Esophagus muscularis mucosa (tissue), 4 donors: ENCODE measurements around the gene SIX3. TPM values are rescaled to one million over a fixed set of nuclear protein-coding genes. Genes with fewer than 3 reads are reported as not detected.
A peak's percentile ranks its signal among the peaks of the same experiment; 100 is the strongest.

Experiments used
- DNase-seq: peaks from one replicate; pipeline ENCODE4 v3.0.0-alpha.2; 2017; ENCODE audit errors: extremely low spot score
- H3K27ac ChIP-seq, 4 donors: fragments of 200-600 bp; sonication (generic); replicated peaks in 1 of 4; 1 replicate in 3 of 4; 2 replicates in 1 of 4; pipeline ENCODE4 v1.5.1; 2016 to 2019; ENCODE audit warnings: mild to moderate bottlenecking in 1 of 4
- H3K27me3 ChIP-seq, 4 donors: fragments of 200-600 bp; sonication (generic); one replicate each; pipeline versions ENCODE4 v1.5.1 to v1.6.0; 2016 to 2019
- H3K36me3 ChIP-seq, 4 donors: fragments of 200-600 bp; sonication (generic); one replicate each; pipeline ENCODE4 v1.5.1; 2016 to 2019
- H3K4me1 ChIP-seq, 4 donors: fragments of 200-600 bp; sonication (generic); one replicate each; pipeline ENCODE4 v1.5.1; 2016 to 2019
- H3K4me3 ChIP-seq, 4 donors: fragments of 200-600 bp; sonication (generic); 1 replicate in 2 of 4; 2 replicates in 2 of 4; pipeline ENCODE4 v1.5.1; 2016 to 2019; ENCODE audit warnings: mild to moderate bottlenecking in 4 of 4, moderate library complexity in 1 of 4
- H3K9me3 ChIP-seq, 4 donors: fragments of 200-600 bp; sonication (generic); 1 replicate in 3 of 4; 2 replicates in 1 of 4; pipeline ENCODE4 v1.5.1; 2016 to 2019
- EP300 ChIP-seq: sonication (generic); formaldehyde crosslinking; IDR thresholded peaks from one replicate; pipeline ENCODE4 v1.6.1; 2017; ENCODE audit warnings: antibody characterized with exemption
- POLR2A ChIP-seq: fragments of 450-650 bp; IDR thresholded peaks from one replicate; pipeline ENCODE4 v1.6.1; 2017; ENCODE audit warnings: antibody characterized with exemption, moderate library complexity, mild to moderate bottlenecking, low read depth
- POLR2AphosphoS5 ChIP-seq, 2 donors: sonication (generic); formaldehyde crosslinking; IDR thresholded peaks; one replicate each; pipeline ENCODE4 v1.6.1; 2017; ENCODE audit warnings: antibody characterized with exemption in 2 of 2
- WGBS: methylation state at CpG from one replicate; pipeline ENCODE4 v1.1.5; 2018; 5-methylcytosine and 5-hydroxymethylcytosine counted together
- intact Hi-C: fragments of 100-400 bp; cut with DNase I; formaldehyde crosslinking; loops from one replicate; pipeline ENCODE4 v1.15.1; 2023
- total RNA-seq, 4 donors: library from RNA; depleted of rRNA; stranded (reverse); fragments of >200 nt; gene quantifications; one replicate each; pipeline versions ENCODE4 v1.1.0 to v1.2.1, GENCODE V29; 2016
- TF ChIP-seq, protein P1 (sequence below), 3 experiments: fragments of 200-600 bp in 2 of 3; fragments of 450-650 bp in 1 of 3; sonication (generic) in 2 of 3; IDR thresholded peaks; one replicate each; pipeline ENCODE4 v1.5.1; 2017 to 2019; ENCODE audit warnings: antibody characterized with exemption in 3 of 3, mild to moderate bottlenecking in 2 of 3, moderate library complexity in 1 of 3

Gene SIX3
- total RNA-seq, 4 donors from 2014 or later = 0.11 to 0.42 (median 0.18) TPM

DNA sequence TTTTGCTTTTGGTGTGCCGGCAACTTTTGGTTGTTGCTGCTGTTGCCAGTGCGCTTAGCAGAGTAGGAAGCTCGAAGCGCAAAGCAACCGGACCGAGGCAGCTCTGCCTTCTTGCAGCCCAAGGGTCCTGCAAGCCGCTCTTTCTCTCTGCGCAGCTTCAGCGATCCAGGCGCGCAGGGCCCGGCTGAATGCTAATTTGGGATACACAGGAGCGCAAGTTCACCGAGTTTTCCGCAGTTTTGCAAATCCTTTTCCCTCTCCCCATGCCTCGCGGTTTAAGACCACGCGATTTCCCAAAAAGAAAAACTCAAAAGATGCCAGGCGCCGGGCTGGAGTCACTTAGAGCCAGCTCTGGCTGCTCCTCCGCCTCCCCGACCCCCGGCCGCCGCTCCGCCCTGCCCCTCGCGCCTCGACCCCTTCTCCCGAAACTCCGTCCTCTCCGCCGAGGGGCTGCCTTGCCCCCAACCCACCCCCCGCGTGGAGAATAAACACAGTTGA, 13.5 kb upstream of the SIX3 start:
- intact Hi-C loops = no loop called here
- Histone ChIP-seq H3K36me3 (no peaks in the 10 kb centered on the region), H3K27me3 (peaks cover 2 to 100% (median 51%) of the 10 kb centered on the region in 4 donors), H3K9me3 (no peaks in the 10 kb centered on the region), H3K4me3 (peak overlapping the region; percentile 37 to 50 (median 42)), H3K27ac (no peak overlapping the region), H3K4me1 (peaks cover 14 to 34% (median 28%) of the 10 kb centered on the region in 4 donors)
- 16% methylated on average over 36 of the region's 36 CpGs for WGBS
- TF ChIP-seq POLR2A = no peak
- no peak for TF ChIP-seq POLR2AphosphoS5 (IDR thresholded peaks at IDR 0.05)
- TF ChIP-seq, protein P1, sequence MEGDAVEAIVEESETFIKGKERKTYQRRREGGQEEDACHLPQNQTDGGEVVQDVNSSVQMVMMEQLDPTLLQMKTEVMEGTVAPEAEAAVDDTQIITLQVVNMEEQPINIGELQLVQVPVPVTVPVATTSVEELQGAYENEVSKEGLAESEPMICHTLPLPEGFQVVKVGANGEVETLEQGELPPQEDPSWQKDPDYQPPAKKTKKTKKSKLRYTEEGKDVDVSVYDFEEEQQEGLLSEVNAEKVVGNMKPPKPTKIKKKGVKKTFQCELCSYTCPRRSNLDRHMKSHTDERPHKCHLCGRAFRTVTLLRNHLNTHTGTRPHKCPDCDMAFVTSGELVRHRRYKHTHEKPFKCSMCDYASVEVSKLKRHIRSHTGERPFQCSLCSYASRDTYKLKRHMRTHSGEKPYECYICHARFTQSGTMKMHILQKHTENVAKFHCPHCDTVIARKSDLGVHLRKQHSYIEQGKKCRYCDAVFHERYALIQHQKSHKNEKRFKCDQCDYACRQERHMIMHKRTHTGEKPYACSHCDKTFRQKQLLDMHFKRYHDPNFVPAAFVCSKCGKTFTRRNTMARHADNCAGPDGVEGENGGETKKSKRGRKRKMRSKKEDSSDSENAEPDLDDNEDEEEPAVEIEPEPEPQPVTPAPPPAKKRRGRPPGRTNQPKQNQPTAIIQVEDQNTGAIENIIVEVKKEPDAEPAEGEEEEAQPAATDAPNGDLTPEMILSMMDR (IDR thresholded peaks at IDR 0.05) = no peak
- TF ChIP-seq EP300 = no peak
- DNase-seq = no peak

DNA sequence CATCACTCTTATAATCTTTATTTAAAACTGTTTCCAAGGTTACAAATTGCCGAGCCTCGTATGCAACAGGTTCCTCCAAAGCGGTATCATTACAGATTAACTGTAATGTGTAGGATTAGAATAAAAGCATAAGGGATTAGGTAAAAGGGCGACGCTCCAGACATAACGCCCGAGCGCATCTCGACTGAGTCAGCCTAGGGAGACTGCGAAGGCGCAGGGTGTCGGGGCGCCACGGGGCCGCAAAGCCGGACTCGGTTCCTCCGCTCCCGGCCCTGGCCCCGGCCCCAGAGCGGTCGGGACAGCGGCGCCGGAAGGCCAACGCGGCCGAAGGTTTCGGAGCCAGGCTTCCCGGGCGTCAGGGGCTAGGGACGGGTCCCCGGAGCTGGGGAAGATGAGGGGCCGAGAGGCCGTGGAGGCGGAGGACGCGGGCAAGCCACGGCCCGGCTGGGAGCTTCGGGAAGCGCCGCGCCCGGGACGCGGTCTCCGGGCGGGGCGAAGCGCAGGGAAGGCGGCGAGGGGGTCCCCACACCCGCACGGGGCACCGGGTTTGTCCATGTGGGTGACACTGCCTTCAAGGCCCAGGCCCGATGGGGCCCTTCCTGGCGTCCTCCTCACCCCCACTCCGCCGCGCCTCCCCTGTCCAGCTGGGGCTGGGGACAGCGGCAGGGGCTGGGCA, 12.9 kb upstream of the SIX3 start:
- no peaks in the 10 kb centered on the region for H3K36me3 ChIP-seq
- no peak overlapping the region for H3K27ac ChIP-seq
- intact Hi-C loops = no loop called here
- no peak for DNase-seq
- WGBS = 6% methylated on average over 39 of the region's 62 CpGs
- no peaks in the 10 kb centered on the region for H3K9me3 ChIP-seq
- peaks cover 14 to 40% (median 34%) of the 10 kb centered on the region in 4 donors for H3K4me1 ChIP-seq
- H3K4me3 ChIP-seq = peak overlapping the region; percentile 37 to 50 (median 42)
- TF ChIP-seq, protein P1 (IDR thresholded peaks at IDR 0.05) = no peak
- peaks cover 2 to 100% (median 57%) of the 10 kb centered on the region in 4 donors for H3K27me3 ChIP-seq

DNA sequence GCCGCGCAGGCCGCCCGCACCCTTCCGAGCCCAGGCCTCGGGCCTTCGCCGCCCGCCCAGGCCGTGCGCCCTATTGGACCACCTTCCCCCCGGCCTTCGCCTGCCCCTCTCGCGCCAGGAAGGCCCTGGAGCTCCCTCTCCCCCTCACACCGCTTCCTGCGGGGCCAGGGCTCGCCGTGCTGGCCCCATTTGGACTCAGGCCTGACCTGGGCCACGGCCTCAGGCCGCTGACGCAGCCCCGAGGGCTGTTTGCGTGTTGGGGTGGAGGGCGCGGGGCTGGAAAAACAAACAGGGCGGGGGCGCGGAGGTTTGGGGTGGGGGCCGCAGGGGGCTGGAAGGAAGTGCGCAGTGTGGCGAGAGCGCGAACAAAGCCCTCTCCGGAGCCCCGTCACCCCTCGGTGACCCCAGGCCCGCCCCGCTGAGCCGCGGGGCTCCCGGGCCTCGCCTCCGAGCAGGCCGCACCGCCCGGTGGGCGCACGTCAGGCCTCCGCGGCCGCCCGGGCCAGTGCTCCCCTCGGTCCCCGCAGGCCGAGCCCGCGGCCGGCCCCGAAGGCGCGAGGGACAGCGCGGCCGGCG, 12.3 kb upstream of the SIX3 start:
- Histone ChIP-seq H3K27ac (no peak overlapping the region), H3K27me3 (peaks cover 2 to 100% (median 63%) of the 10 kb centered on the region in 4 donors), H3K36me3 (no peaks in the 10 kb centered on the region), H3K4me1 (peaks cover 16 to 46% (median 38%) of the 10 kb centered on the region in 4 donors), H3K9me3 (no peaks in the 10 kb centered on the region), H3K4me3 (peak overlapping the region; percentile 37 to 50 (median 42))
- TF ChIP-seq, protein P1 (IDR thresholded peaks at IDR 0.05) = no peak
- no peak for DNase-seq
- intact Hi-C loops = no loop called here
- 10% methylated on average over 37 of the region's 66 CpGs for WGBS

DNA sequence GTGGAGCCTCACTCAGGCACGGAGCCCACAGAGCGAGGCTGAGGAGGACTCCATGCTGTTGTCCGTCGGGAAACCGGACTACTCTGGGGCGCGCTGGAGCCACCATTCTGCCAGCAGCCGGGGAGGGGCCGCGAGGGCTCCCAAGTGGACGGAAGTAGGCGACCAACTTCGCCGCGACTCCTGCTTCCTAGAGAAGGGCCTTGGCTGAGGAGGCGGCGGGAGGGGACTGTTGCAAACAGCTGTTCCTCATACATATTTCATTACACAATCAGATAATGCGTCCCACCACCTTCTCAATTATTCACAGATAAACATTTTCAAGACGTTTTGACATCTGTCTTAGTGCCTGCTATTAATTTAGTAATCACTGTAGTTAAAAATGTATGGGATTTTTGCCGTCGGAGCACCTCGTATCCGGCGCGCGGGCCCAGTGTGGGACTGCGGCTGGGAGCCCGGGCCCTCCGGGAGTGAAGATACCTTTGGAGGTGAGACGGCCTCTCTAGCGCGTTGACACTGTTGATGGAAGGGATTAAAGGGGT, 11.7 kb upstream of the SIX3 start:
- no peaks in the 10 kb centered on the region for H3K36me3 ChIP-seq
- H3K4me1 ChIP-seq = peaks cover 22 to 52% (median 43%) of the 10 kb centered on the region in 4 donors
- intact Hi-C loops = no loop called here
- H3K27ac ChIP-seq = no peak overlapping the region
- 10% methylated on average over 27 of the region's 32 CpGs for WGBS
- no peak for TF ChIP-seq EP300
- TF ChIP-seq, protein P1 (IDR thresholded peaks at IDR 0.05) = no peak
- no peak for TF ChIP-seq POLR2AphosphoS5 (IDR thresholded peaks at IDR 0.05)
- no peak for TF ChIP-seq POLR2A
- peak overlapping the region in 3 of 4 donors; percentile 41 to 50 (median 44) for H3K4me3 ChIP-seq
- no peak for DNase-seq
- peaks cover 2 to 100% (median 68%) of the 10 kb centered on the region in 4 donors for H3K27me3 ChIP-seq
- no peaks in the 10 kb centered on the region for H3K9me3 ChIP-seq
